Measurements from ENCODE around the gene MORF4L1. TPM values are rescaled to one million over a fixed set of nuclear protein-coding genes. Genes with fewer than 3 reads are reported as not detected.
A peak's percentile ranks its signal among the peaks of the same experiment; 100 is the strongest.
"Not testable (repeated sequence)": the region's sequence is repeated elsewhere in the genome, so short reads cannot be mapped to it uniquely, and the experiment has no call there.

The MORF4L1 gene
- total RNA-seq, 1 donor from 2014 or later = 398 TPM

GRCh38 chr15:78866803-78867202, 5.9 kb upstream of the MORF4L1 start:
- H3K4me1 ChIP-seq (ENCODE audit: insufficient read depth, low read length) = no peaks in the 10 kb centered on the region
- H3K36me3 Mint-ChIP-seq (ENCODE audit: low read depth, unreplicated experiment) = no peaks in the 10 kb centered on the region
- no peaks in the 10 kb centered on the region for H3K79me2 ChIP-seq (ENCODE audit: insufficient read depth, low read length)
- H3K27me3 ChIP-seq (ENCODE audit: insufficient read depth, low read length) = peaks cover 2% of the 10 kb centered on the region
- no peaks in the 10 kb centered on the region for H4K20me1 ChIP-seq (ENCODE audit: insufficient read depth, low read length)
- H3K27ac ChIP-seq (ENCODE audit: low read depth, low read length) = no peak overlapping the region
- H3K9me3 Mint-ChIP-seq (ENCODE audit: unreplicated experiment) = no peaks in the 10 kb centered on the region
- H3K4me3 Mint-ChIP-seq (ENCODE audit: unreplicated experiment) = no peak overlapping the region
- no peak for DNase-seq (ENCODE audit: low read depth)
- no peak overlapping the region for H2AFZ ChIP-seq (ENCODE audit: low read depth, low read length)
- H3K27me3 Mint-ChIP-seq (ENCODE audit: low read depth, unreplicated experiment) = no peaks in the 10 kb centered on the region
- H3K4me3 ChIP-seq (ENCODE audit: insufficient read depth, low read depth, low read length) = no peak overlapping the region
- H3K4me2 ChIP-seq (ENCODE audit: low read length) = no peak overlapping the region
- no peak for FAIRE-seq
- H3K27ac Mint-ChIP-seq (ENCODE audit: unreplicated experiment) = no peak overlapping the region
- H3K9ac ChIP-seq (ENCODE audit: low read length) = no peak overlapping the region
- H3K36me3 ChIP-seq (ENCODE audit: insufficient read depth, low read length) = no peaks in the 10 kb centered on the region
- no peaks in the 10 kb centered on the region for H3K9me3 ChIP-seq (ENCODE audit: insufficient read depth, low read depth, low read length)
- H3K4me1 Mint-ChIP-seq (ENCODE audit: low read depth, unreplicated experiment) = no peaks in the 10 kb centered on the region
- TF ChIP-seq, protein P1, sequence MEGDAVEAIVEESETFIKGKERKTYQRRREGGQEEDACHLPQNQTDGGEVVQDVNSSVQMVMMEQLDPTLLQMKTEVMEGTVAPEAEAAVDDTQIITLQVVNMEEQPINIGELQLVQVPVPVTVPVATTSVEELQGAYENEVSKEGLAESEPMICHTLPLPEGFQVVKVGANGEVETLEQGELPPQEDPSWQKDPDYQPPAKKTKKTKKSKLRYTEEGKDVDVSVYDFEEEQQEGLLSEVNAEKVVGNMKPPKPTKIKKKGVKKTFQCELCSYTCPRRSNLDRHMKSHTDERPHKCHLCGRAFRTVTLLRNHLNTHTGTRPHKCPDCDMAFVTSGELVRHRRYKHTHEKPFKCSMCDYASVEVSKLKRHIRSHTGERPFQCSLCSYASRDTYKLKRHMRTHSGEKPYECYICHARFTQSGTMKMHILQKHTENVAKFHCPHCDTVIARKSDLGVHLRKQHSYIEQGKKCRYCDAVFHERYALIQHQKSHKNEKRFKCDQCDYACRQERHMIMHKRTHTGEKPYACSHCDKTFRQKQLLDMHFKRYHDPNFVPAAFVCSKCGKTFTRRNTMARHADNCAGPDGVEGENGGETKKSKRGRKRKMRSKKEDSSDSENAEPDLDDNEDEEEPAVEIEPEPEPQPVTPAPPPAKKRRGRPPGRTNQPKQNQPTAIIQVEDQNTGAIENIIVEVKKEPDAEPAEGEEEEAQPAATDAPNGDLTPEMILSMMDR (IDR thresholded peaks at IDR 0.05; ENCODE audit: insufficient read depth, low read depth, low read length) = no peak
- no peak for TF ChIP-seq EZH2 (IDR thresholded peaks at IDR 0.05; ENCODE audit: insufficient read depth, low read length)

- H3K36me3 ChIP-seq (ENCODE audit: insufficient read depth, low read length) = no peaks in the 10 kb centered on the region
- H3K27ac ChIP-seq (ENCODE audit: low read depth, low read length) = no peak overlapping the region
- FAIRE-seq = no peak
- no peaks in the 10 kb centered on the region for H3K27me3 Mint-ChIP-seq (ENCODE audit: low read depth, unreplicated experiment)
- H3K4me1 Mint-ChIP-seq (ENCODE audit: low read depth, unreplicated experiment) = no peaks in the 10 kb centered on the region
- no peak overlapping the region for H3K27ac Mint-ChIP-seq (ENCODE audit: unreplicated experiment)
- no peaks in the 10 kb centered on the region for H3K9me3 Mint-ChIP-seq (ENCODE audit: unreplicated experiment)
- H3K4me3 ChIP-seq (ENCODE audit: insufficient read depth, low read depth, low read length) = no peak overlapping the region
- no peak overlapping the region for H3K9ac ChIP-seq (ENCODE audit: low read length)
- H2AFZ ChIP-seq (ENCODE audit: low read depth, low read length) = no peak overlapping the region
- H3K9me3 ChIP-seq (ENCODE audit: insufficient read depth, low read depth, low read length) = no peaks in the 10 kb centered on the region
- H3K4me2 ChIP-seq (ENCODE audit: low read length) = no peak overlapping the region
- no peaks in the 10 kb centered on the region for H3K36me3 Mint-ChIP-seq (ENCODE audit: low read depth, unreplicated experiment)
- no peaks in the 10 kb centered on the region for H4K20me1 ChIP-seq (ENCODE audit: insufficient read depth, low read length)
- H3K4me1 ChIP-seq (ENCODE audit: insufficient read depth, low read length) = peaks cover 5% of the 10 kb centered on the region
- no peak for TF ChIP-seq EZH2 (IDR thresholded peaks at IDR 0.05; ENCODE audit: insufficient read depth, low read length)
- TF ChIP-seq, protein P1 (IDR thresholded peaks at IDR 0.05; ENCODE audit: insufficient read depth, low read depth, low read length) = no peak
- H3K79me2 ChIP-seq (ENCODE audit: insufficient read depth, low read length) = peaks cover 6% of the 10 kb centered on the region
- no peak for DNase-seq (ENCODE audit: low read depth)
- H3K4me3 Mint-ChIP-seq (ENCODE audit: unreplicated experiment) = no peak overlapping the region
- H3K27me3 ChIP-seq (ENCODE audit: insufficient read depth, low read length) = no peaks in the 10 kb centered on the region
These were observed 4.3 kb upstream of the MORF4L1 start for GRCh38 chr15:78868366-78868765.

DNA sequence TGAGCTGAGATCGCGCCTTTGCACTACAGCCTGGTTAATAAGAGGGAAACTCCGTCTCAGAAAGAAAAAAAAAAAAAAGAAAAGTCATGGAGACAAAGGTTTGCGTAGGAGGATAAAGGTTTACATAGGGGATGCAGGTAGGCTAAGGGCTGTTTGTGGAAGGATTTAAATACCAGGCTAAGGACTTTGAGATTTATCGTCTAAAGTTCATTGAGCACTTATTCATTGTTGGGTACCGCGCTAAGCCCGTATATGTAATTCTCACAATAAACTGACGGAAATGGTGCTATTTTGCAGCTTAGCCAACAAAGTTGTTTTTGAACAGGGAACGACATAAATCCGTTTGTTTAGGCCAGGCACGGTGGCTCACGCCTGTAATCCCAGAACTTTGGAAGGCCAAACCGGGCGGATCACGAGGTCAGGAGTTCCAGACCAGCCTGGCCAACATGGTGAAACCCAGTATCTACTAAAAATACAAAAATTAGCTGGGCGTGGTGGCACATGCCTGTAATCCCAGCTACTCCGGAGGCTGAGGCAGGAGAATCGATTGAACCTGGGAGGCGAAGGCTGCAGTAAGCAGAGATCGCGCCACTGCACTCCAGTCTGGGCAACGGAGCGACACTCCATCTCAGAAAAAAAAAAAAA, 1.1 kb upstream of the MORF4L1 start:
- peak overlapping the region; percentile 87 for H3K4me2 ChIP-seq (ENCODE audit: low read length)
- FAIRE-seq; H3K9me3 ChIP-seq (ENCODE audit: insufficient read depth, low read depth, low read length); H3K27me3 Mint-ChIP-seq (ENCODE audit: low read depth, unreplicated experiment); DNase-seq (ENCODE audit: low read depth); H3K27ac Mint-ChIP-seq (ENCODE audit: unreplicated experiment); H3K36me3 ChIP-seq (ENCODE audit: insufficient read depth, low read length); H3K4me3 ChIP-seq (ENCODE audit: insufficient read depth, low read depth, low read length); H3K36me3 Mint-ChIP-seq (ENCODE audit: low read depth, unreplicated experiment); H3K9me3 Mint-ChIP-seq (ENCODE audit: unreplicated experiment); H3K27me3 ChIP-seq (ENCODE audit: insufficient read depth, low read length); H3K4me1 Mint-ChIP-seq (ENCODE audit: low read depth, unreplicated experiment): not testable (repeated sequence)
- H3K4me3 Mint-ChIP-seq (ENCODE audit: unreplicated experiment) = peak overlapping the region; percentile 86
- peaks cover 12% of the 10 kb centered on the region for H3K4me1 ChIP-seq (ENCODE audit: insufficient read depth, low read length)
- peak overlapping the region; percentile 80 for H3K9ac ChIP-seq (ENCODE audit: low read length)
- peak overlapping the region; percentile 83 for H3K27ac ChIP-seq (ENCODE audit: low read depth, low read length)
- peaks cover 38% of the 10 kb centered on the region for H3K79me2 ChIP-seq (ENCODE audit: insufficient read depth, low read length)
- peaks cover 31% of the 10 kb centered on the region for H4K20me1 ChIP-seq (ENCODE audit: insufficient read depth, low read length)
- peak overlapping the region; percentile 98 for H2AFZ ChIP-seq (ENCODE audit: low read depth, low read length)
